DOHH2 (cell line): ENCODE measurements around the gene BZW1.

Source experiments
- H3F3A ChIP-seq: fragments of 200-600 bp; sonication (generic), shearing (Covaris generic); 2 replicates; pipeline ENCODE4 v1.6.0; 2016; ENCODE audit warnings: antibody characterized with exemption, mild to moderate bottlenecking; ENCODE audit not compliant: control insufficient read depth, insufficient read depth
- H3K27ac ChIP-seq: fragments of 200-600 bp; sonication (generic); 2 replicates; pipeline ENCODE4 v1.5.1; 2014; ENCODE audit warnings: low read depth, mild to moderate bottlenecking, low read length, moderate library complexity
- H3K27me3 ChIP-seq: fragments of 200-600 bp; sonication (generic); 2 replicates; pipeline ENCODE4 v1.6.1; 2014; ENCODE audit warnings: mild to moderate bottlenecking, low read length, mixed read lengths; ENCODE audit not compliant: control insufficient read depth
- H3K36me3 ChIP-seq: fragments of 200-600 bp; sonication (generic); 2 replicates; pipeline ENCODE4 v1.6.1; 2014; ENCODE audit warnings: mild to moderate bottlenecking, low read length, moderate library complexity, mixed read lengths; ENCODE audit not compliant: control insufficient read depth
- H3K4me1 ChIP-seq: fragments of 200-600 bp; sonication (generic); 2 replicates; pipeline ENCODE4 v1.6.1; 2014; ENCODE audit warnings: mild to moderate bottlenecking, low read length, mixed read lengths; ENCODE audit not compliant: control insufficient read depth
- H3K4me2 ChIP-seq: fragments of 200-600 bp; sonication (generic); 2 replicates; pipeline ENCODE4 v1.6.0; 2014; ENCODE audit warnings: mild to moderate bottlenecking, low read length, moderate library complexity
- H3K4me3 ChIP-seq: fragments of 200-600 bp; sonication (generic); 2 replicates; pipeline ENCODE4 v1.5.1; 2014; ENCODE audit warnings: mild to moderate bottlenecking, low read length, mixed read lengths
- H3K79me2 ChIP-seq: fragments of 200-600 bp; sonication (generic); 2 replicates; pipeline ENCODE4 v1.6.1; 2014; ENCODE audit warnings: mild to moderate bottlenecking, low read length, mixed read lengths; ENCODE audit not compliant: control insufficient read depth
- H3K9me2 ChIP-seq: fragments of 200-600 bp; sonication (generic); replicated peaks from 2 replicates; pipeline ENCODE4 v1.6.1; 2014; ENCODE audit warnings: mild to moderate bottlenecking, low read length, mixed read lengths; ENCODE audit not compliant: control insufficient read depth
- H3K9me3 ChIP-seq: fragments of 200-600 bp; sonication (generic); 2 replicates; pipeline ENCODE4 v1.6.1; 2014; ENCODE audit warnings: antibody characterized with exemption, low read length, mixed read lengths; ENCODE audit not compliant: control insufficient read depth, insufficient read depth
- H4K20me1 ChIP-seq: fragments of 200-600 bp; sonication (generic); 2 replicates; pipeline ENCODE4 v1.6.0; 2014; ENCODE audit warnings: low read depth, mild to moderate bottlenecking, antibody characterized with exemption, low read length, moderate library complexity; ENCODE audit not compliant: control insufficient read depth, insufficient read depth
- EZH2phosphoT487 ChIP-seq: fragments of 200-600 bp; sonication (generic); IDR thresholded peaks from 2 replicates; pipeline ENCODE4 v1.6.1; 2017; ENCODE audit warnings: borderline replicate concordance, mild to moderate bottlenecking, antibody characterized with exemption, low read length, moderate library complexity, mixed read lengths
- TF ChIP-seq, protein P1 (sequence below): fragments of 200-600 bp; sonication (generic); IDR thresholded peaks from one replicate; pipeline ENCODE4 v1.5.1; 2014; ENCODE audit warnings: antibody characterized with exemption, mild to moderate bottlenecking, low read depth, low read length; ENCODE audit not compliant: poor library complexity, severe bottlenecking

Gene BZW1

GRCh38 chr2:200765139-200765951, 46.4 kb upstream of the BZW1 start:
- Histone ChIP-seq H3K36me3 (no peaks in the 10 kb centered on the region), H3K4me1 (no peaks in the 10 kb centered on the region), H3F3A (no peaks in the 10 kb centered on the region), H3K4me2 (no peak overlapping the region), H3K79me2 (no peaks in the 10 kb centered on the region), H3K4me3 (no peak overlapping the region), H3K27me3 (peaks cover 11% of the 10 kb centered on the region), H3K27ac (no peak overlapping the region), H3K9me3 (no peaks in the 10 kb centered on the region), H4K20me1 (no peaks in the 10 kb centered on the region), H3K9me2 (no peaks in the 10 kb centered on the region)
- TF ChIP-seq, protein P1, sequence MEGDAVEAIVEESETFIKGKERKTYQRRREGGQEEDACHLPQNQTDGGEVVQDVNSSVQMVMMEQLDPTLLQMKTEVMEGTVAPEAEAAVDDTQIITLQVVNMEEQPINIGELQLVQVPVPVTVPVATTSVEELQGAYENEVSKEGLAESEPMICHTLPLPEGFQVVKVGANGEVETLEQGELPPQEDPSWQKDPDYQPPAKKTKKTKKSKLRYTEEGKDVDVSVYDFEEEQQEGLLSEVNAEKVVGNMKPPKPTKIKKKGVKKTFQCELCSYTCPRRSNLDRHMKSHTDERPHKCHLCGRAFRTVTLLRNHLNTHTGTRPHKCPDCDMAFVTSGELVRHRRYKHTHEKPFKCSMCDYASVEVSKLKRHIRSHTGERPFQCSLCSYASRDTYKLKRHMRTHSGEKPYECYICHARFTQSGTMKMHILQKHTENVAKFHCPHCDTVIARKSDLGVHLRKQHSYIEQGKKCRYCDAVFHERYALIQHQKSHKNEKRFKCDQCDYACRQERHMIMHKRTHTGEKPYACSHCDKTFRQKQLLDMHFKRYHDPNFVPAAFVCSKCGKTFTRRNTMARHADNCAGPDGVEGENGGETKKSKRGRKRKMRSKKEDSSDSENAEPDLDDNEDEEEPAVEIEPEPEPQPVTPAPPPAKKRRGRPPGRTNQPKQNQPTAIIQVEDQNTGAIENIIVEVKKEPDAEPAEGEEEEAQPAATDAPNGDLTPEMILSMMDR, result no peak
- TF ChIP-seq EZH2phosphoT487, result no peak

DNA sequence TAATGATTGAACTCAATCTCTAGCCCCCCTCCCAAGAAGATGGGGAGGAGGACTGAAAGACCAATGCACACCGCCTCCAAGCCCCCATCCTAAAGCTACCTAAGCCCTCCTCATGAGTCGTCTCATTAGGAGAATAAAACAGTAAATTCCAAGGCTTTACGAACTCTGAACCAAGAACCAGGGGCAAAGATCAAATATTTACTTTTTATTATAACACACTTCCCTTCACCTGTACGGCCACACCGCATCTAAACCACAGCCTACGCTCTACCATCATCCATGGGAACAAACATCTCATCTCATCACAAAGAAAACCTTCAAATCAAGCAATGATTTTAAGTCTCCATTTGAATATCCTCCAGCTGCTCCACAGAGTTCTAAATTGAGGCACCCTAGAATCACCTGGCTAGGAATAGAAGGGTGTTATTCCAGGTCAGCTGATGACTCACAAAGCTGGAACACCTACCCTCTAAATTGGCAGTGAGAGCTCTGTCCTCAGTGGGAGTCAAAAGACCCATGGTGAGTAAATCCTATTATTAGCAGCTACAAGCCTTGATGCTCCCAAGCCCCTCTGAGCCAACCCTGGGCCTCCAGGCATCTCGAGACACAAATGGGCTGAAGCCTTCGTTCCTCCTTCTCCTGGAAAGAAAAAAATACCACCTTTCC, 45.6 kb upstream of the BZW1 start:
- Histone ChIP-seq H3F3A (no peaks in the 10 kb centered on the region), H3K27ac (no peak overlapping the region), H3K4me3 (no peak overlapping the region), H4K20me1 (no peaks in the 10 kb centered on the region), H3K4me2 (no peak overlapping the region), H3K9me3 (no peaks in the 10 kb centered on the region), H3K9me2 (no peaks in the 10 kb centered on the region), H3K79me2 (no peaks in the 10 kb centered on the region), H3K27me3 (peaks cover 10% of the 10 kb centered on the region), H3K36me3 (no peaks in the 10 kb centered on the region), H3K4me1 (no peaks in the 10 kb centered on the region)
- no peak for TF ChIP-seq EZH2phosphoT487
- TF ChIP-seq, protein P1, result no peak

- TF ChIP-seq EZH2phosphoT487, result no peak
- TF ChIP-seq, protein P1, result no peak
- H3K9me3 ChIP-seq, result no peaks in the 10 kb centered on the region
- H3K27me3 ChIP-seq, result peaks cover 7% of the 10 kb centered on the region
- no peak overlapping the region for H3K4me2 ChIP-seq
- no peaks in the 10 kb centered on the region for H3K79me2 ChIP-seq
- no peaks in the 10 kb centered on the region for H3F3A ChIP-seq
- H3K36me3 ChIP-seq, result no peaks in the 10 kb centered on the region
- no peak overlapping the region for H3K4me3 ChIP-seq
- H3K27ac ChIP-seq, result no peak overlapping the region
- H3K4me1 ChIP-seq, result no peaks in the 10 kb centered on the region
- H4K20me1 ChIP-seq, result no peaks in the 10 kb centered on the region
- no peaks in the 10 kb centered on the region for H3K9me2 ChIP-seq
These were observed 44.4 kb upstream of the BZW1 start for GRCh38 chr2:200767111-200767885.
